Stimulated activated CD4-positive, alpha-beta T cell treated with anti-CD3 and anti-CD28 coated beads, Interleukin-12 subunit alpha, Interleukin-12 subunit beta, amount 100 ng/mL, for 24 hours (primary cell): ENCODE results near the gene DLK2.
"Not testable (repeated sequence)": the region's sequence is repeated elsewhere in the genome, so short reads cannot be mapped to it uniquely, and the experiment has no call there.

Source experiments
- DNase-seq, 2 experiments: peaks; one replicate each; pipeline ENCODE4 v3.0.0-alpha.2; 2020; ENCODE audit warnings: low read depth in 2 of 2

Gene DLK2

DNA sequence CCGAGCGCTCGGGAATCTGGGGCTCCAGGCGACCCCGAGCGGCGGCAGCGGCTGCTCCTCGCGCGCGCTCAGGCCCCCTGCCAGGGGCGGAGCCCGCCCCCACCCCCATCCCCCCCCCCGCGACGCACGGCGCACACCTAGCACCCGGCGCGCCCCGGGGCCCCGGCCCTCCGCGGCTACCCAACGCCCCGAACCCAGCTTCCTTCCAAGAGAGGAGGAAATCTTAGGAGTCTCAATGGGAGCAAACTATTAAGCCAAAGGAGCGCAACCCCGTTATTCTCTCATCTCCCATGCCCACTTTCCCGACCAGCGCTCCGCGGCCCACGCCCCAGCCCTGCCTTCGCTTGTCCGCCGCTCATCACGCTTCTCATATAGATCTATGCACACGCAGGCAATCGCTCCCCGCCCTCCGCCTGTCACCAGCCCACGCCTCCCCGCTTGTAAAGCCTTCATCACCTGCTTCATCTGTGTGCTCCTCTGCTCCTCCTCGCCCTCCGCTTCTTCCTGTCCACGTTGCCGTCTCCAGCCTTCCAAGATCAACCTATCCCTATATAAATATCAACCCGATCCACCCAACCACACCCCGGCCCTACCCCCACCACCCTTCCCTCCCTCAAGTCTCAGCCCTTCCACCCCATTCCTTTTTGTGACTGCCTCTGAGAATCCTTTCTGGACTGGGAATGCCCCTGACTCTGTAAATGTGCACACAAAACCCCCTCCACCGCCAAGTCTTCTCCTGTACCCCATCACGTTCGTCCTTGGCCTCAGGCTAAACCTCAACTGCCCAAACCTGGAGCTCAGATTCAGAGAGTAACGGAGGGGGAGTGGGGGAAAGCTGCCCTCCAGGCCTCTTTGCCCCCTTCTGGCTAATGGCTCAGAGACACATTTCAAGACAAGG, at the start of gene DLK2:
Gene DLK2 (minus strand): TSS at position 18 of the 898 bp plus-strand sequence. CDS start 723 bp downstream, outside the sequence.
- DNase-seq, result peak; percentile 42 to 59

GRCh38 chr6:43503443-43503842, 48.1 kb upstream of the DLK2 start:
- no peak for DNase-seq

GRCh38 chr6:43502666-43503065, 47.3 kb upstream of the DLK2 start:
- no peak for DNase-seq

GRCh38 chr6:43500921-43501320, 45.6 kb upstream of the DLK2 start:
- DNase-seq, result no peak

GRCh38 chr6:43499028-43499815, 43.9 kb upstream of the DLK2 start:
- DNase-seq, result no peak

- DNase-seq, result not testable (repeated sequence)
Observed at GRCh38 chr6:43498291-43498690, 42.9 kb upstream of the DLK2 start.

- DNase-seq, result no peak
Observed at GRCh38 chr6:43497689-43498088, 42.3 kb upstream of the DLK2 start.

GRCh38 chr6:43497129-43497396, 41.7 kb upstream of the DLK2 start:
- DNase-seq, result no peak

DNA sequence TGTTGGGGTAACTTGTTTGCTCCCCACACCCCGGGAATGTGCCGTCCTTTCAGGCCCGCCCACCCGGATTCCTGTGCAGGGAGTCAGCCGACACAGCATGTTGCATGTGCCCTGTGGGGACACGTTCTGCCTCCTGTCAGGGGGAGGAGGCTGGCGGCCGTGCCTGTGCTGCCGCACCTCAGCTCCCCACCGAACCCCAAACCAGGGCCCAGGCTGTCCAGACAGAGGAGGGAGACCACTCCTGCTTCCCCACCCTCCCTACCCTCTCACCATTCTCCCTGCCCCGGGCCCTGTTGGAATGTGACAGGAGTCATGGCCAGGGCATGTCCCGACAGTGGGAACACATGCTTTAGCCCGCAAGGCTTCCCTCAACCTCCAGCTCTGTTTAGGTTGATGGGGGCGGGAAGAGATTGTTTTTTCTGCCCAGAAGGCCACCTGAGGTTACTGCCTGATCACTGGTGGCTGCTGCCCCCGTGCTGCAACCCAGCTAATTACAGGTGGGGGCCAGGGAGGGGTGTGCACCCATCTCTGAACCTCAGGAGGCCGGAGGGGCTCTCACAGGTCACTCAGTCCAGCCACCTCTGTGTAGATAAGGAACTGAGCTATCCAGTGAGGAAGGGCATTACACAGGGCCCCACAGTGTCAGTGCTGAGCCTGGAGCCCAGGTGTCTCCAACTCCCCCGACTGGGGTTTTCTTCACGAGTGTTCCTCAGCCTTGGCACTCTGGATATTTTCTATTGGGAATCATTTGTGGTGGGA, 41.2 kb upstream of the DLK2 start:
- no peak for DNase-seq

GRCh38 chr6:43495409-43495941, 40.1 kb upstream of the DLK2 start:
- no peak for DNase-seq

DNA sequence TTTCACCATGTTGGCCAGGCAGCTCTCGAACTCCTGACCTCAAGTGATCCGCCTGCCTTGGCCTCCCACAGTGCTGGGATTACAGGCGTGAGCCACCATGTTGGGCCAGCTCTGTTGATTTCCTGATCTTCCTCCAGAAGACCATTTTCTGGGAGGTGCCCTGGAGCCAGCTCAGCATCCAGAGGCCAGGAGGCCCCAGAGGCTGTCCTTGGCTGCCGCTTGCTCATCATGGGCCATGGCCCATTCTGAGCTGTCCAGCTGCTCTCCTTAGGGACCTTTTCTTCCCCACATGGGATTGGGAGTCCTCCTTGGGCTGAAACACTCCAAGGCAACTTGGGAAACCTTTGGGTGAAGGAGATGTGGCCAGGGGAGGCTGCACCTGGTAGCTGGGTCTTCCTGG, 39.4 kb upstream of the DLK2 start:
- no peak for DNase-seq

DNA sequence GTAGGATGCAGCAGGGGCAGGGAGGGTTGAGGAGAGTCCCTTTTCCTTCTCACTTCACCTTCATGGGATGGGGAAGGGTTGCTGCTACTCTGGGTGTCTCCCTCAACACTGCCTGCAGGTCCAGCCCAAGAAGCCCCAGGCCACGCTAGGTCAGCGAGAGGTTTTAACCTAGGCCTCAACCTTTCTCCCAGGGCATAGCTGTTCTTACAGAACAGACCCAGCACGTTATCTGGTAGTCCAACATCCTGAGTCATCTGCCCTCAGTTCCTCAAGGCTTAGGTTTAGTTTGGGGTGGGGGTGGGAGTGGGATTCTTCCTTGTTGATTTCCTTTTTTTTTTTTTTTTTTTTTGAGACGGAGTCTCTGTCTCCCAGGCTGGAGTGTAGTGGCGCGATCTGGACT, 39.0 kb upstream of the DLK2 start:
- DNase-seq, result no peak

GRCh38 chr6:43493833-43494232, 38.5 kb upstream of the DLK2 start:
- no peak for DNase-seq

- no peak for DNase-seq
Observed at GRCh38 chr6:43493230-43493629, 37.9 kb upstream of the DLK2 start.

DNA sequence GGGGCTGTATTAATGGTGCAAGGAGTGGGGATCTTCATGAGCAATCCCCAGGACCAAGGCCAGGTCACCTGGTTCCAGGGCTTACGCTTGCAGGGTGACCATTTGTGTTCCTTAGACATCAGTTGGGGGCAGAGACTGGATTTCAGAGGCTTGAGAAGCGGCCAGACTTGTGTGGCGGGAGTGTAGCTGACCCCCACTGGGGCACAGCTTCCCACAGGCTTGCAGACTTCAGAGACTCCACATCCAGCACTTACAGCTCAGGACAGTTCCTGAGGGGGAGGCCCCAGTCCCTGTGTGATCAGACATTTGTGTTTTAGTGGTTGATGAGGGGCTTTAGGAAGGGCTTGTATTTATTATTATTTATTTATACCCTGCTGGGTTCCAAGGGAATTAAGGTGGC, 37.3 kb upstream of the DLK2 start:
- no peak for DNase-seq

GRCh38 chr6:43491750-43492661, 36.7 kb upstream of the DLK2 start:
- DNase-seq, result no peak

- DNase-seq, result no peak
Observed at GRCh38 chr6:43490523-43490939, 35.2 kb upstream of the DLK2 start.

DNA sequence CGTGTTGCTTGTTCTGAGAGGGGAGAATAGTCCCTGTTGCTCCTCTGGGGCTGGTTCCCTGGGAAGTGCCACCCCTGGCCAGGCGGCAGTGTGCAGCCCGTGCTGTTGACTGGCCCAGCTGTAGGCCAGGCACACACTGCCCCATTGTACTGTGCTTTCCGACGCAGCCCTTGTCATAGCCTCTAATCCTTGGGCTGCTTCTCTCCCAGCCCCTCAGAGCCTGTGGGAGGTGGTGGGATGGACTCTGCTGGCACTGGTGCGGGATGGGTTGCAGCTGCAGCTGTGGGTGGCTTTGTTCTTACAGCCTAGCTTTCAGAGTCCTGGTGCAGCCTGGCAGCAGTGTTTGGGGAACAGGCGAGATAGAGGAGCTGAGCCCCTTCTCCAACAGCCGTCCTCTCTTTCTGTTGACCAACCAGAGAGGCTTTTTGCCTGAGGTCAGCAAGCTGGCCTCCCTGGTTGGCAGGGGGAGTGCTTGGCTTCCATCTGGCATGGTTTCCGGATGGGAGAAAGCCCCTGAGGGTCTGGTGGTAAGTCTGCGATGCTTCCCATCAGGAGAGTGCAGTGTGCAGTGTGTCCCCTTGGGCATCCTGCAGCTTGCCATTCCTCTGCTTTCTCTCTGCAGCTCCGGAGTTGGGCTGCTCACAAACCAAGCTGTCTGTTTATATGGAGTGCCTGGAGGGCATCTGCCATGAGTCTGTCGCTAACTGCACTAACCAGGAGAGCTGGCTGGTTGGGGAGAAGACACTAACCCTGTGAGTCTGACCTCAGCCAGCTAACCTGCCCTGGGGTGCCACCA, 34.1 kb upstream of the DLK2 start:
- no peak for DNase-seq

DNA sequence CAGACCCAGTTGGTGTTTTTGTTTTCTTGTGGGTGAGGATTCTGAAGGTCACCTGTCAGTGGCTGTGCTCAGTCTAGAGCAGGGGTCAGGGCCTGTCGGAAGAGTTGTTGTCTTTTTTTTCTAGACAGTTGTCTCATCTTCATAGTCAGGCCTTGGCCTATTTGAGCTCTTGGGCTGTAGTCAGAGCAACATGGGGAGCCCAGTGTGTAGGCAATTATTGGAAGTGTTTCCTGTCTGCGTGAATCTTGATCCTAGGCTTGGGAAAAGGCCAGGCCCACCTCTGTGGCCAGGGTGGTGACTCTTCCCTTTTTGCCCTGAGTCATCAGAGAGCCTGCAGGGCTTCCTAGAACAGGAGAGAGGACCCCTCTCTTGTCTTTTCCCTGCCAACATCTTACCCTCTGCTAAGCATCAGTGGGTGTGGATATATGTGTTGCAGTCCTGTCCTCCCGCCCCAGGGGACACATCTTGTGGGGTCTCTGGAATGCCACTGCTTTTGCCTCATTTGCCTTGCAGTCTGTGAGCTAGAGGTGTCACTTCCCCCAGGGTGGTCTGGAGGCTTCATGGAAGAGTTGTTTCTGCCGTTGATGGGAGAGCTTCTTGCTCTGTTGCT, 33.4 kb upstream of the DLK2 start:
- no peak for DNase-seq
